Parietal lobe (tissue), 2 donors: ENCODE data around the gene CLTCL1. TPM values are rescaled to one million over a fixed set of nuclear protein-coding genes. Genes with fewer than 3 reads are reported as not detected.

ENCODE experiments used
- small RNA-seq: library from RNA; depleted of rRNA; stranded (forward); fragments of <200 nt; gene quantifications from one replicate; pipeline ENCODE3, GENCODE V24; 2014; ENCODE audit warnings: low replicate concordance
- total RNA-seq: library from RNA; depleted of rRNA; stranded (reverse); fragments of >200 nt; gene quantifications from one replicate; pipeline ENCODE4 v1.2.3, GENCODE V29; 2014

CLTCL1 gene
- total RNA-seq = 18.2 TPM

GRCh38 chr22:19291580-19292457, at the start of gene CLTCL1:
CLTCL1 (minus strand) TSS chr22:19291719; CDS start chr22:19291641, 78 bp downstream.

DNA sequence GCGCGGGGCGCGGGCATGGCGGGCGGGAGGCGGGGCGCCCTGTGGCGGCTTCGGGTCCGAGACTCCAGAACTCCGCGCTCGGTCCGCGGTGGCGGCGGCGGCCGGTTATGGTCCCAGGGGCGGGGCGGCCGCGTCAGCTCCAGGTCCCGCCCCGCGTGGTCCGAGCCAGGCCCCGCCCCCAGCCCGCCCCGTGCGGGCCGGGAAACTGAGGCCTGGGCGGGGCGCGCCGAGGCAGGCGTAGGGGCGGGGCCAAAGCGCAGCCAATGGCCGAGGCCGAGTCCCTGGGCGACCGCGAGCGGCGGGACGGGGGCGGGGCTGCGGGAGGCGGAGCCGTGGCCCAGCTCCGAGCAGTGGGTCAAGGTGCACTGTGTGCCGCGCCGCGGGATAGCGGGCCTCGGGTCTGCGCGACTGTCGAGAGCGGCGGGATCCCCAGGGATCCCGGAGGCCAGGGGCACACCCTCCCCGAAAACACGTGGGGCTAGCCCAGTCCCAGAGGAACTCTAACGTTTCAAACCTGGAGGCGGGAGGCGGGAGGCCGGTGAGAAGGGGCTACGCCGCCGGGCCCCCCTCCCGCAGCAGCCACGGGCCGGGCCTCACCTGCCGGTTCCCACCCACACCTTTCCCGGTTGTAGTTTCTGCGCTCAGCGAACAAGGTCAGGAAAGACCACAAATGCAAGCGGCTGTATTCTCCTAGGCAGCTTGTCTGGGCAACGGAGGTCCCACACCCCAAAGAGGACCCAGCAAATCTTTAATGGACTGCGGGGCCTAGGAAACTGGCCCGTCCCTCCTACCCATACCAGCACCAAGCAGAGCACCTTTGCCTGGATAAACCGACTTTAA, 112.6 kb downstream of the CLTCL1 start, which contains the start of gene SLC25A1:
Gene SLC25A1, minus strand, starts transcription at position 80 of the 840 bp plus-strand sequence. Its CDS starts 63 bp downstream, at position 17.

DNA sequence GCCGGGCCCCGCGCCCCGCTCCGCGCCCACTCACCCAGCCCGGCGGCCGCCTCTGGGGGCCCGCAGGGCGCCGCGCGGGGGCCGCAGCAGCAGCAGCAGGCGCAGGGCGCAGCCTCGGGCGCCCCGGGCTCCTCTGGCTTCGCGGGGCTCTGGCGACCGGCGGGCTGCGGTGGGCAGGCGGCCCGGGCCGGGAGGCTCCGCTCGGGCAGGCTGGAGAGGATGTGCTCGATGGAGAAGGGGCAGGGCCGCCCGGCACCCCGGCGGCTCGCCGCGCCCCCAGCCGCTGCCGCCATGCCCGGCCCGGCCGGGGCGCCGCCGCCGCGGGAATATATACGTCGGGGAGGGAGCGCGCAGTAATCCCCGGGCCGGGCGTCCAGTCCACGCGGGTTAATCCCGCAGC, 141.5 kb downstream of the CLTCL1 start, which contains the start of gene GSC2:
Gene GSC2, minus strand, starts transcription at position 302 of the 400 bp plus-strand sequence. Its CDS starts 9 bp downstream, at position 293.

DNA sequence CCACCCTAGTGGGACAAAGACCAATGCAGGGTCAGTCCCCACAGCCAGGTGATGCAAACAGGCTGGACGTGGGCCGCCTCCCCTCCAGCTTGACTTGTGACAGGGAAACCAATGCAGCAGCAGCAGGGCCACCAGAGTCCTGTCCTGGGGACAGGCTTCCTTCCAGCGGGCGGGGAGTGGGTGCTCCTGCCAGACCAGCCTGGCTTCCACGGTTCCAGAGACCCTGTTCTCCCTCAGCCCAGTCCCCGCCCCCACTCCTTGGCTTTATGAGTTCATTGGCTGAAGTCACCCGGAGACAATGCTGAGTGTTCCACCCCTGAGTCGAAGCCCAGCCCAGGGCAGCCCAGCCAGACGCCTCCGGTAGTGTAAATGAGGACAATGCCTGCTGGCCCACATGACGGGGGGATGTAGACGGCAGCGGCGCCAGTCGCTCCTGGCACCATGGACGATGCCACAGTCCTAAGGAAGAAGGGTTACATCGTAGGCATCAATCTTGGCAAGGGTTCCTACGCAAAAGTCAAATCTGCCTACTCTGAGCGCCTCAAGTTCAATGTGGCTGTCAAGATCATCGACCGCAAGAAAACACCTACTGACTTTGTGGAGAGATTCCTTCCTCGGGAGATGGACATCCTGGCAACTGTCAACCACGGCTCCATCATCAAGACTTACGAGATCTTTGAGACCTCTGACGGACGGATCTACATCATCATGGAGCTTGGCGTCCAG, 160.4 kb downstream of the CLTCL1 start, which contains the start of gene TSSK2:
Gene TSSK2, plus strand, starts transcription at position 350 of the 726 bp plus-strand sequence. Its CDS starts 92 bp downstream, at position 442.

Small RNA genes lying within 50 kb of the gene (small RNA-seq; reads per million reads assigned to genes)
- gene AC000081.1 (not detected), gene RF00398 (not detected)

Other genes starting within 250 kb of the CLTCL1 start
- gene DGCR2, start 169.3 kb downstream of the CLTCL1 start, total RNA-seq = 78.6 TPM
- not detected for gene TSSK2, start 160.4 kb downstream of the CLTCL1 start, total RNA-seq
- 14.4 TPM for gene ESS2, start 147.1 kb downstream of the CLTCL1 start, total RNA-seq
- gene GSC2, start 141.4 kb downstream of the CLTCL1 start, total RNA-seq = not detected
- 32.2 TPM for gene SLC25A1, start 113.0 kb downstream of the CLTCL1 start, total RNA-seq
- 31.3 TPM for gene HIRA, start 140.0 kb upstream of the CLTCL1 start, total RNA-seq
- gene MRPL40, start 140.8 kb upstream of the CLTCL1 start, total RNA-seq = 12.5 TPM
- 42.3 TPM for gene C22orf39, start 156.0 kb upstream of the CLTCL1 start, total RNA-seq
- 26.9 TPM for gene UFD1, start 187.5 kb upstream of the CLTCL1 start, total RNA-seq
- 6.6 TPM for gene CDC45, start 188.2 kb upstream of the CLTCL1 start, total RNA-seq
- gene CLDN5, start 232.7 kb upstream of the CLTCL1 start, total RNA-seq = 67.0 TPM